A673 (cell line): ENCODE data around the gene RBM8A. TPM values are rescaled to one million over a fixed set of nuclear protein-coding genes. Genes with fewer than 3 reads are reported as not detected.
"Not testable (repeated sequence)": the region's sequence is repeated elsewhere in the genome, so short reads cannot be mapped to it uniquely, and the experiment has no call there.

Experiments
- BruUV-seq: library from RNA; stranded (reverse); fragments of 400-500 nt; replicated peaks from 2 replicates; lab custom pipeline; 2021; lab: Mats Ljungman, UMichigan
- CTCF ChIA-PET: fragments of 300-600 bp; sonication (Branson Sonifier 250); formaldehyde crosslinking; loops from one replicate; lab custom pipeline; 2022; ENCODE audit warnings: antibody characterized with exemption; lab: Charles Lee
- POLR2A ChIA-PET: fragments of 300-600 bp; sonication (Branson Sonifier 250); formaldehyde crosslinking; loops from one replicate; lab custom pipeline; 2022; ENCODE audit warnings: antibody characterized with exemption; ENCODE audit not compliant: low non-redundant PET; lab: Charles Lee
- DNase-seq: peaks from one replicate; pipeline ENCODE4 v3.0.0-alpha.2; 2015; ENCODE audit warnings: low spot score
- H3K27ac ChIP-seq: fragments of 200-600 bp; sonication (generic); 2 replicates; pipeline ENCODE4 v1.5.1; 2016; ENCODE audit warnings: mixed run types, low read depth, mild to moderate bottlenecking, mixed read lengths, antibody characterized with exemption, low read length; ENCODE audit not compliant: poor library complexity, severe bottlenecking
- H3K27me3 ChIP-seq: fragments of 200-600 bp; sonication (generic); replicated peaks from 2 replicates; pipeline ENCODE4 v1.6.1; 2017; ENCODE audit warnings: mixed run types, low read depth, mild to moderate bottlenecking, mixed read lengths, antibody characterized with exemption, low read length; ENCODE audit not compliant: insufficient read depth, poor library complexity
- H3K36me3 ChIP-seq: fragments of 200-600 bp; sonication (generic); 2 replicates; pipeline ENCODE4 v1.6.1; 2016; ENCODE audit warnings: mixed run types, mild to moderate bottlenecking, mixed read lengths, antibody characterized with exemption, low read length; ENCODE audit not compliant: insufficient read depth, poor library complexity, severe bottlenecking
- H3K4me1 ChIP-seq: fragments of 200-600 bp; sonication (generic); 2 replicates; pipeline ENCODE4 v1.6.1; 2017; ENCODE audit warnings: mixed run types, mild to moderate bottlenecking, mixed read lengths, antibody characterized with exemption, low read length; ENCODE audit not compliant: insufficient read depth, poor library complexity, severe bottlenecking
- H3K4me3 ChIP-seq: fragments of 200-600 bp; sonication (generic); 2 replicates; pipeline ENCODE4 v1.5.1; 2016; ENCODE audit warnings: low read depth, mixed run types, mild to moderate bottlenecking, mixed read lengths, low read length; ENCODE audit not compliant: poor library complexity, severe bottlenecking
- H3K9me3 ChIP-seq: fragments of 200-600 bp; sonication (generic); 2 replicates; pipeline ENCODE4 v1.6.1; 2016; ENCODE audit warnings: mixed run types, low read depth, mild to moderate bottlenecking, mixed read lengths, antibody characterized with exemption, low read length; ENCODE audit not compliant: poor library complexity, severe bottlenecking
- CTCF ChIP-seq: fragments of 300-800, 200-600 bp; sonication (generic); conservative IDR thresholded peaks from 2 replicates; pipeline ENCODE4 v1.5.1; 2017; ENCODE audit warnings: low read depth, mild to moderate bottlenecking, antibody characterized with exemption, low read length, moderate library complexity, mixed read lengths
- EZH2 ChIP-seq: fragments of 200-600 bp; sonication (generic); IDR thresholded peaks from 2 replicates; pipeline ENCODE4 v1.6.1; 2017; ENCODE audit warnings: borderline replicate concordance, low read depth, mild to moderate bottlenecking, mixed read lengths, antibody characterized with exemption, low read length; ENCODE audit not compliant: poor library complexity, severe bottlenecking
- intact Hi-C: fragments of 100-400 bp; cut with micrococcal nuclease; formaldehyde crosslinking; loops from one replicate; pipeline ENCODE4 v1.10.0; 2022; ENCODE audit not compliant: unreplicated experiment
- total RNA-seq: library from RNA; stranded (reverse); gene quantifications from 2 replicates; pipeline ENCODE4 v1.2.3, GENCODE V29; 2021

The RBM8A gene
- total RNA-seq, 1 experiment from 2014 or later = 276 TPM

- Histone ChIP-seq H3K4me3 (no peak overlapping the region), H3K4me1 (no peaks in the 10 kb centered on the region), H3K27ac (no peak overlapping the region), H3K36me3 (peaks cover 27% of the 10 kb centered on the region), H3K9me3 (no peaks in the 10 kb centered on the region), H3K27me3 (no peaks in the 10 kb centered on the region)
- POLR2A ChIA-PET = interaction anchor here (0.5 kb wide), 1 partner anchor 18 kb away, joined by 5 read pairs; no protein-coding TSS in a partner anchor
- intact Hi-C loops = no loop called here
- TF ChIP-seq EZH2 (no peak), CTCF (no peak)
- DNase-seq = no peak
- CTCF ChIA-PET = no interaction called here
- no TSS peak for BruUV-seq
These were observed 8.4 kb upstream of the RBM8A start for GRCh38 chr1:145935708-145936107.

- peaks cover 27% of the 10 kb centered on the region for H3K36me3 ChIP-seq
- CTCF ChIA-PET, H3K4me1 ChIP-seq, BruUV-seq, H3K27ac ChIP-seq, intact Hi-C loops, DNase-seq, H3K9me3 ChIP-seq, POLR2A ChIA-PET, H3K4me3 ChIP-seq, H3K27me3 ChIP-seq: not testable (repeated sequence)
These were observed 5.3 kb upstream of the RBM8A start for GRCh38 chr1:145932522-145933009.

- H3K36me3 ChIP-seq = peaks cover 15% of the 10 kb centered on the region
- BruUV-seq = TSS peak; percentile 98
- H3K4me1 ChIP-seq = peaks cover 11% of the 10 kb centered on the region
- DNase-seq = no peak
- H3K9me3 ChIP-seq = no peaks in the 10 kb centered on the region
- TF ChIP-seq EZH2 = no peak
- no peak for TF ChIP-seq CTCF
- H3K27me3 ChIP-seq = no peaks in the 10 kb centered on the region
- ChIA-PET POLR2A (interaction anchor here (0.9 to 1.0 kb wide), 3 partner anchors 30 to 66 kb away, joined by 3 to 6 read pairs (median 3); partner anchors contain the start of genes LIX1L and POLR3GL), CTCF (interaction anchor here (0.6 to 1.5 kb wide), 6 partner anchors 9 to 82 kb away, joined by 3 to 10 read pairs (median 5); partner anchors contain the start of genes LIX1L, NUDT17 and PEX11B)
- H3K27ac ChIP-seq = peak overlapping the region; percentile 95
- intact Hi-C loops = loop anchor here (2.0 to 5.0 kb wide), 2 partner anchors 34 to 69 kb away; partner anchors contain the start of genes ANKRD34A, PIAS3 and POLR3GL
- H3K4me3 ChIP-seq = peak overlapping the region; percentile 68
These were observed 796 bp upstream of the RBM8A start for GRCh38 chr1:145927916-145928643.
